H1 (cell line): ENCODE measurements around the gene MYPOP. TPM values are rescaled to one million over a fixed set of nuclear protein-coding genes. Genes with fewer than 3 reads are reported as not detected.
A peak's percentile ranks its signal among the peaks of the same experiment; 100 is the strongest.

Source experiments
- CTCF ChIA-PET: fragments of 300-600 bp; sonication (Branson Sonifier 250); formaldehyde crosslinking; loops from one replicate; lab custom pipeline; 2021; ENCODE audit not compliant: partially characterized antibody; lab: Charles Lee
- POLR2A ChIA-PET: fragments of 300-600 bp; sonication (Branson Sonifier 250); formaldehyde crosslinking; loops from one replicate; lab custom pipeline; 2021; ENCODE audit warnings: inconsistent platforms; ENCODE audit not compliant: partially characterized antibody; lab: Charles Lee
- DNase-seq, 2 experiments: peaks; one replicate each; pipeline versions ENCODE4 v3.0.0 to v3.0.0-alpha.2; 2010 to 2022; ENCODE audit warnings: low spot score in 2 of 2, low read depth in 1 of 2, mixed read lengths in 1 of 2
- FAIRE-seq: peaks from 2 replicates; lab custom pipeline; 2011; peaks lifted over from hg19 to GRCh38; lab: Jason Lieb, UNC
- H2AFZ ChIP-seq: 2 replicates; pipeline ENCODE4 v1.8.1; 2012; ENCODE audit warnings: low read length, inconsistent platforms
- H2AK5ac ChIP-seq: 2 replicates; pipeline ENCODE4 v1.6.1; 2013; ENCODE audit warnings: low read depth, low read length
- H2BK120ac ChIP-seq: replicated peaks from 2 replicates; pipeline ENCODE3; 2013; ENCODE audit warnings: low read depth, low read length, inconsistent platforms
- H2BK12ac ChIP-seq: 2 replicates; pipeline ENCODE4 v1.6.1; 2013; ENCODE audit warnings: low read depth, low read length
- H2BK15ac ChIP-seq: 2 replicates; pipeline ENCODE4 v1.6.1; 2013; ENCODE audit warnings: low read length
- H2BK20ac ChIP-seq: 2 replicates; pipeline ENCODE4 v1.6.1; 2013; ENCODE audit warnings: low read length
- H2BK5ac ChIP-seq: 2 replicates; pipeline ENCODE4 v1.6.1; 2013; ENCODE audit warnings: low read depth, low read length
- H3K14ac ChIP-seq: 2 replicates; pipeline ENCODE4 v1.6.1; 2013; ENCODE audit warnings: inconsistent platforms; ENCODE audit not compliant: insufficient read length
- H3K18ac ChIP-seq: 2 replicates; pipeline ENCODE4 v1.6.1; 2013; ENCODE audit warnings: low read length; ENCODE audit errors: extremely low read depth
- H3K23ac ChIP-seq: 2 replicates; pipeline ENCODE4 v1.6.1; 2013; ENCODE audit warnings: inconsistent platforms; ENCODE audit not compliant: insufficient read length
- H3K23me2 ChIP-seq: 2 replicates; pipeline ENCODE4 v1.6.1; 2013; ENCODE audit warnings: low read depth, low read length
- H3K27ac ChIP-seq: 2 replicates; pipeline ENCODE4 v1.6.1; 2011; ENCODE audit warnings: low read depth, low read length, inconsistent platforms
- H3K27me3 ChIP-seq, 4 experiments: replicated peaks in 1 of 4; 1 replicate in 1 of 4; 2 replicates in 3 of 4; pipeline versions ENCODE4 v1.6.1 to v1.8.1; 2011 to 2013; ENCODE audit warnings: low read length in 3 of 4, mild to moderate bottlenecking in 3 of 4, inconsistent platforms in 2 of 4, mixed read lengths in 2 of 4, moderate library complexity in 1 of 4; ENCODE audit not compliant: control insufficient read depth in 3 of 4, insufficient read depth in 3 of 4; ENCODE audit errors: extremely low read depth in 1 of 4
- H3K36me3 ChIP-seq, 4 experiments: 2 replicates each; pipeline versions ENCODE4 v1.6.1 to v1.8.1; 2011 to 2013; ENCODE audit warnings: mild to moderate bottlenecking in 4 of 4, low read length in 3 of 4, moderate library complexity in 2 of 4, control low read depth in 1 of 4, inconsistent platforms in 1 of 4; ENCODE audit not compliant: insufficient read depth in 4 of 4, control insufficient read depth in 2 of 4
- H3K4ac ChIP-seq: replicated peaks from 2 replicates; pipeline ENCODE3; 2013; ENCODE audit warnings: low read length, low read depth, mixed read lengths, inconsistent platforms; ENCODE audit not compliant: insufficient read length
- H3K4me1 ChIP-seq, 4 experiments: replicated peaks in 1 of 4; 1 replicate in 1 of 4; 2 replicates in 3 of 4; pipeline versions ENCODE4 v1.6.1 to v1.8.1; 2011 to 2013; ENCODE audit warnings: low read length in 3 of 4, inconsistent platforms in 2 of 4, mixed read lengths in 1 of 4; ENCODE audit not compliant: insufficient read depth in 4 of 4, control insufficient read depth in 3 of 4
- H3K4me2 ChIP-seq, 2 experiments: 2 replicates each; pipeline versions ENCODE4 v1.6.1 to v1.8.1; 2011 to 2013; ENCODE audit warnings: low read depth in 2 of 2, low read length in 2 of 2, control low read depth in 1 of 2, inconsistent platforms in 1 of 2, mild to moderate bottlenecking in 1 of 2; ENCODE audit not compliant: insufficient read depth in 1 of 2
- H3K4me3 ChIP-seq, 4 experiments: fragments of 200-600, 300-600 bp in 1 of 4; sonication (generic), shearing (Covaris generic), sonication (Bioruptor Twin) in 1 of 4; 2 replicates each; pipeline versions ENCODE4 v1.5.1 to v1.8.1; 2011 to 2016; ENCODE audit warnings: low read length in 4 of 4, low read depth in 3 of 4, control low read depth in 2 of 4, inconsistent platforms in 2 of 4, mild to moderate bottlenecking in 2 of 4, mixed read lengths in 1 of 4, moderate library complexity in 1 of 4; ENCODE audit not compliant: insufficient read depth in 2 of 4; ENCODE audit errors: extremely low read depth in 1 of 4
- H3K56ac ChIP-seq: replicated peaks from 2 replicates; pipeline ENCODE3; 2013; ENCODE audit warnings: low read depth, mild to moderate bottlenecking, mixed read lengths, low read length, inconsistent platforms; ENCODE audit not compliant: insufficient read length
- H3K79me1 ChIP-seq: 2 replicates; pipeline ENCODE4 v1.6.1; 2013; ENCODE audit warnings: low read depth, low read length, control low read depth
- H3K79me2 ChIP-seq, 2 experiments: 2 replicates each; pipeline versions ENCODE4 v1.6.1 to v1.8.1; 2012 to 2013; ENCODE audit warnings: low read length in 2 of 2, mild to moderate bottlenecking in 2 of 2, inconsistent platforms in 1 of 2; ENCODE audit not compliant: insufficient read depth in 2 of 2, control insufficient read depth in 1 of 2
- H3K9ac ChIP-seq, 4 experiments: replicated peaks in 1 of 4; 1 replicate in 1 of 4; 2 replicates in 3 of 4; pipeline versions ENCODE4 v1.6.1 to v1.8.1; 2011 to 2013; ENCODE audit warnings: low read depth in 3 of 4, low read length in 3 of 4, control low read depth in 2 of 4, mild to moderate bottlenecking in 2 of 4, moderate library complexity in 2 of 4, inconsistent platforms in 1 of 4; ENCODE audit errors: extremely low read depth in 1 of 4
- H3K9me3 ChIP-seq, 2 experiments: 2 replicates each; pipeline versions ENCODE4 v1.6.1 to v1.8.1; 2012 to 2013; ENCODE audit warnings: mild to moderate bottlenecking in 2 of 2, moderate library complexity in 2 of 2, control low read depth in 1 of 2, inconsistent platforms in 1 of 2, low read depth in 1 of 2, low read length in 1 of 2, mixed read lengths in 1 of 2; ENCODE audit not compliant: insufficient read depth in 2 of 2
- H4K20me1 ChIP-seq, 2 experiments: replicated peaks in 1 of 2; 2 replicates each; pipeline versions ENCODE3 to v1.8.1; 2011 to 2013; ENCODE audit warnings: inconsistent platforms in 2 of 2, low read length in 2 of 2, mild to moderate bottlenecking in 1 of 2; ENCODE audit not compliant: insufficient read depth in 2 of 2, control insufficient read depth in 1 of 2
- H4K5ac ChIP-seq: 2 replicates; pipeline ENCODE4 v1.6.1; 2013; ENCODE audit warnings: low read length, low read depth, mixed read lengths, inconsistent platforms; ENCODE audit not compliant: insufficient read length
- H4K8ac ChIP-seq: 2 replicates; pipeline ENCODE4 v1.8.0; 2013; ENCODE audit warnings: mild to moderate bottlenecking, moderate library complexity, low read length, inconsistent platforms; ENCODE audit not compliant: insufficient read depth; ENCODE audit errors: extremely low read depth
- H4K91ac ChIP-seq: replicated peaks from 2 replicates; pipeline ENCODE3; 2013; ENCODE audit warnings: low read length, mixed read lengths, inconsistent platforms; ENCODE audit not compliant: insufficient read length
- CBX5 ChIP-seq: fragments of 300-800, 300-1000 bp; sonication (generic); IDR thresholded peaks from 2 replicates; pipeline ENCODE4 v1.7.1; 2016; ENCODE audit warnings: antibody characterized with exemption, low read length, low read depth
- CHD1 ChIP-seq: IDR thresholded peaks from 2 replicates; pipeline ENCODE4 v1.6.1; 2012; ENCODE audit warnings: low read depth, low read length, improper control_type of control experiment
- CHD2 ChIP-seq: IDR thresholded peaks from 2 replicates; pipeline ENCODE4 v1.6.1; 2012; ENCODE audit warnings: low read length, improper control_type of control experiment
- CREB1 ChIP-seq: IDR thresholded peaks from 2 replicates; pipeline ENCODE4 v1.6.1; 2012; ENCODE audit warnings: inconsistent platforms
- KDM4A ChIP-seq: IDR thresholded peaks from one replicate; pipeline ENCODE4 v1.7.1; 2012; ENCODE audit warnings: low read depth, mild to moderate bottlenecking, moderate library complexity, low read length, inconsistent platforms; ENCODE audit not compliant: severe bottlenecking
- KDM5A ChIP-seq: fragments of 200-600 bp; IDR thresholded peaks from 2 replicates; pipeline ENCODE4 v1.7.1; 2012; ENCODE audit warnings: mild to moderate bottlenecking, low read length, inconsistent platforms, mixed read lengths
- NRF1 ChIP-seq: IDR thresholded peaks from 2 replicates; pipeline ENCODE4 v1.6.1; 2011; ENCODE audit warnings: mild to moderate bottlenecking, low read depth, low read length, improper control_type of control experiment
- PHF8 ChIP-seq: fragments of 200-600 bp; sonication (generic); conservative IDR thresholded peaks from 2 replicates; pipeline ENCODE4 v1.7.1; 2012; ENCODE audit warnings: low read depth, mild to moderate bottlenecking, inconsistent platforms, low read length, moderate library complexity
- POU5F1 ChIP-seq: IDR thresholded peaks from 2 replicates; pipeline ENCODE4 v1.6.1; 2011; ENCODE audit warnings: low read depth, mild to moderate bottlenecking, low read length, moderate library complexity
- RAD21 ChIP-seq, 2 experiments: IDR thresholded peaks in 1 of 2; conservative IDR thresholded peaks in 1 of 2; 2 replicates each; pipeline ENCODE4 v1.6.1; 2011; ENCODE audit warnings: low read depth in 2 of 2, low read length in 2 of 2, improper control_type of control experiment in 1 of 2, inconsistent platforms in 1 of 2, mild to moderate bottlenecking in 1 of 2, moderate library complexity in 1 of 2
- SUZ12 ChIP-seq: fragments of 200-600 bp; sonication (generic); IDR thresholded peaks from 2 replicates; pipeline ENCODE4 v1.6.1; 2012; ENCODE audit warnings: mild to moderate bottlenecking, inconsistent platforms, low read length, moderate library complexity, mixed read lengths
- WGBS, 2 experiments: shearing (Covaris generic) in 1 of 2; methylation state at CpG; one replicate each; pipeline versions ENCODE4 v1.1.6 to v1.1.7; 2013 to 2015; ENCODE audit warnings: low lambda C conversion rate in 2 of 2, mixed read lengths in 2 of 2, inconsistent platforms in 1 of 2, low coverage in 1 of 2, missing lambda C conversion rate in 1 of 2; ENCODE audit not compliant: insufficient replicate concordance in 2 of 2, insufficient coverage in 1 of 2, insufficient read length in 1 of 2; ENCODE audit errors: extremely low coverage in 1 of 2, missing lambda C conversion rate in 1 of 2; 5-methylcytosine and 5-hydroxymethylcytosine counted together
- polyA plus RNA-seq, 7 experiments: library from polyadenylated mRNA; depleted of rRNA in 3 of 7; stranded (reverse) in 5 of 7; unstranded in 2 of 7; fragments of >200 nt in 5 of 7; fragments of 200-250 nt in 2 of 7; gene quantifications; 1 replicate in 5 of 7; 2 replicates in 1 of 7; 4 replicates in 1 of 7; pipeline versions ENCODE4 v1.2.1 to v1.2.3, GENCODE V29; 2011 to 2013; ENCODE audit warnings: missing spikeins in 2 of 7, mixed read lengths in 2 of 7
- total RNA-seq: library from RNA; stranded (reverse); fragmentation: NEBNext Ultra II Directional; extraction: Animal tissue kit (Norgen Biotek cat#: 25700); gene quantifications from 2 replicates; pipeline ENCODE4 v1.2.1, GENCODE V29; 2021
- TF ChIP-seq, protein P1 (sequence below): IDR thresholded peaks from 2 replicates; pipeline ENCODE4 v1.6.1; 2011; ENCODE audit warnings: low read depth, mild to moderate bottlenecking, low read length; ENCODE audit not compliant: insufficient read depth
- TF ChIP-seq, protein P2 (sequence below): IDR thresholded peaks from 2 replicates; pipeline ENCODE4 v1.6.1; 2012; ENCODE audit warnings: inconsistent platforms

MYPOP gene
- total and polyA plus RNA-seq, 2 of the 8 experiments (the other 6 are each of a cell fraction or from before 2014, with no cell fraction given) = 3.2 to 11.1 TPM

DNA sequence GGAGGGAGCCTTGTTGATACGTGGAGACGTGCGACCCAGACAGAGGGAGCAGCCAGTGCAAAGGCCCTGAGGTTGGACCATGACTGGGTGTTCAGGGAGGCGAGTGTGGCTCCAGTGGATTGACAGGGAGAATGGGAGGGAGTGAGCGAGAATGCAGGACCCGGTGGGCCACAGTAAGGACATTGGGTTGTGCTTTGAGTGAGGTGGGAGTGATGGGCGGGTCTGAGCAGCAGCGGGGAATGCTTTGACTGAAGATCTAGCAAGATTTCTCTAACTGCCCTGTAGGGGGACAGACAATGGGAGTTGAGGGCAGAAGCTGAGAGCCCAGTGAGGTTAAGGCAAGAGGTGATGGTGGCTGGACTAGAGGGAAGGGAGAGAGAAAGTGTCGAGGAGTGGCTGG lies 19.9 kb upstream of the MYPOP start:
- Histone ChIP-seq H2BK20ac (no peak overlapping the region), H3K4ac (no peak overlapping the region), H3K23me2 (no peaks in the 10 kb centered on the region), H4K8ac (peak overlapping the region; percentile 91; the same call in 1 of the 2 replicates), H3K79me1 (no peaks in the 10 kb centered on the region), H2BK5ac (no peak overlapping the region; the same call in 1 of the 2 replicates), H2BK15ac (no peak overlapping the region), H4K91ac (no peak overlapping the region), H2BK12ac (no peak overlapping the region), H3K4me3 (no peak overlapping the region), H3K18ac (no peak overlapping the region), H3K36me3 (no peaks in the 10 kb centered on the region), H4K5ac (peak overlapping the region; percentile 9), H3K79me2 (no peaks in the 10 kb centered on the region), H3K9me3 (no peaks in the 10 kb centered on the region), H3K4me1 (no peaks in the 10 kb centered on the region; a peak in 2 of 7 replicates), H3K27ac (no peak overlapping the region), H4K20me1 (no peaks in the 10 kb centered on the region), H3K23ac (no peak overlapping the region), H2AK5ac (no peak overlapping the region), H3K4me2 (peak overlapping the region in 1 of 2 experiments; percentile 20; a peak in 1 of 4 replicates), H2BK120ac (no peak overlapping the region), H3K9ac (no peak overlapping the region), H3K56ac (no peak overlapping the region), H3K14ac (no peak overlapping the region), H2AFZ (no peak overlapping the region), H3K27me3 (no peaks in the 10 kb centered on the region)
- POLR2A ChIA-PET = interaction anchor here (1.3 to 1.4 kb wide), 2 partner anchors 31 to 52 kb away, joined by 3 to 6 read pairs; partner anchors contain the start of gene NOVA2
- CTCF ChIA-PET = interaction anchor here (0.6 to 1.4 kb wide), 4 partner anchors 9 to 570 kb away, joined by 3 read pairs; no protein-coding TSS in a partner anchor
- WGBS, 2 experiments = 56% methylated on average over 9 of the region's 9 CpGs; no CpG with 5 or more reads in 1 of the 2 experiments
- DNase-seq = peak; percentile 25 to 69
- FAIRE-seq = peak; percentile 95
- TF ChIP-seq PHF8 (no peak), NRF1 (no peak), CBX5 (no peak), CREB1 (no peak), SUZ12 (no peak), KDM4A (no peak), CHD2 (no peak), CHD1 (no peak), POU5F1 (no peak), KDM5A (no peak), RAD21 (IDR thresholded peaks at IDR 0.05 in 1 of 2, conservative IDR thresholded peaks at IDR 0.05 in 1 of 2; ENCODE audit: low read depth in 2 of 2, low read length in 2 of 2) (peak; percentile 33 to 51)
- TF ChIP-seq, protein P1, sequence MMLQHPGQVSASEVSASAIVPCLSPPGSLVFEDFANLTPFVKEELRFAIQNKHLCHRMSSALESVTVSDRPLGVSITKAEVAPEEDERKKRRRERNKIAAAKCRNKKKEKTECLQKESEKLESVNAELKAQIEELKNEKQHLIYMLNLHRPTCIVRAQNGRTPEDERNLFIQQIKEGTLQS = no peak
- TF ChIP-seq, protein P2, sequence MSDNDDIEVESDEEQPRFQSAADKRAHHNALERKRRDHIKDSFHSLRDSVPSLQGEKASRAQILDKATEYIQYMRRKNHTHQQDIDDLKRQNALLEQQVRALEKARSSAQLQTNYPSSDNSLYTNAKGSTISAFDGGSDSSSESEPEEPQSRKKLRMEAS = no peak
